IMR-90 (cell line): ENCODE measurements around the gene RHAG. TPM values are rescaled to one million over a fixed set of nuclear protein-coding genes. Genes with fewer than 3 reads are reported as not detected.

Experiments
- ATAC-seq: fragments of 200-7000 bp; cut with Tn5 transposase; 2 replicates; pipeline ENCODE4 v1.9.1; 2020; ENCODE audit warnings: low read depth, mild to moderate bottlenecking, moderate library complexity
- BruUV-seq: library from RNA; stranded (reverse); fragments of 400-500 nt; replicated peaks from 2 replicates; lab custom pipeline; 2021; lab: Mats Ljungman, UMichigan
- CTCF ChIA-PET: fragments of 300-600 bp; formaldehyde crosslinking; extraction: SDS; loops from one replicate; lab custom pipeline; 2021; ENCODE audit warnings: antibody characterized with exemption; lab: Yijun Ruan, JAX
- POLR2A ChIA-PET: fragments of 300-600 bp; sonication (Branson Sonifier 250); formaldehyde crosslinking; loops from one replicate; lab custom pipeline; 2022; ENCODE audit warnings: antibody characterized with exemption; ENCODE audit not compliant: unreplicated experiment; lab: Charles Lee
- DNase-seq: peaks from one replicate; pipeline ENCODE4 v3.0.0; 2013
- H2AFZ ChIP-seq: replicated peaks from 2 replicates; pipeline ENCODE3; 2013; ENCODE audit warnings: low read length, mild to moderate bottlenecking; ENCODE audit not compliant: poor library complexity
- H2AK5ac ChIP-seq: 2 replicates; pipeline ENCODE4 v1.6.1; 2013; ENCODE audit warnings: low read depth, low read length, inconsistent platforms
- H2AK9ac ChIP-seq: replicated peaks from 2 replicates; pipeline ENCODE3; 2013; ENCODE audit warnings: mild to moderate bottlenecking, low read depth, low read length, moderate library complexity; ENCODE audit not compliant: poor library complexity
- H2BK120ac ChIP-seq: 2 replicates; pipeline ENCODE4 v1.6.1; 2013; ENCODE audit warnings: low read depth, low read length, inconsistent platforms
- H2BK15ac ChIP-seq: 3 replicates; pipeline ENCODE4 v1.6.1; 2013; ENCODE audit warnings: low read depth, low read length, inconsistent platforms
- H2BK20ac ChIP-seq: 2 replicates; pipeline ENCODE4 v1.6.1; 2013; ENCODE audit warnings: low read depth, mild to moderate bottlenecking, inconsistent platforms, low read length, moderate library complexity
- H2BK5ac ChIP-seq: 2 replicates; pipeline ENCODE4 v1.6.1; 2013; ENCODE audit warnings: mild to moderate bottlenecking, low read depth, low read length, inconsistent platforms; ENCODE audit not compliant: poor library complexity, severe bottlenecking
- H3K14ac ChIP-seq: replicated peaks from 2 replicates; pipeline ENCODE4 v1.6.1; 2013; ENCODE audit warnings: low read depth, low read length, inconsistent platforms
- H3K18ac ChIP-seq: 2 replicates; pipeline ENCODE4 v1.6.1; 2013; ENCODE audit warnings: low read depth, low read length, control low read depth
- H3K23ac ChIP-seq: 2 replicates; pipeline ENCODE4 v1.6.1; 2013; ENCODE audit warnings: low read depth, low read length, inconsistent platforms
- H3K27ac ChIP-seq: 2 replicates; pipeline ENCODE4 v1.5.1; 2013; ENCODE audit warnings: mild to moderate bottlenecking, control low read depth, low read length; ENCODE audit not compliant: insufficient read depth
- H3K27me3 ChIP-seq: 2 replicates; pipeline ENCODE4 v1.6.1; 2013; ENCODE audit warnings: low read length; ENCODE audit not compliant: control insufficient read depth, insufficient read depth
- H3K36me3 ChIP-seq: 2 replicates; pipeline ENCODE4 v1.6.1; 2013; ENCODE audit warnings: low read length, mixed read lengths; ENCODE audit not compliant: control insufficient read depth, insufficient read depth
- H3K4ac ChIP-seq: 2 replicates; pipeline ENCODE4 v1.6.1; 2013; ENCODE audit warnings: low read depth, low read length, inconsistent platforms
- H3K4me1 ChIP-seq: 2 replicates; pipeline ENCODE4 v1.6.1; 2013; ENCODE audit warnings: low read length, mixed read lengths; ENCODE audit not compliant: control insufficient read depth, insufficient read depth
- H3K4me2 ChIP-seq: 2 replicates; pipeline ENCODE4 v1.6.1; 2013; ENCODE audit warnings: low read depth, mild to moderate bottlenecking, control low read depth, low read length, moderate library complexity
- H3K4me3 ChIP-seq: 2 replicates; pipeline ENCODE4 v1.5.1; 2013; ENCODE audit warnings: low read depth, mild to moderate bottlenecking, control low read depth, low read length, moderate library complexity; ENCODE audit not compliant: insufficient read depth
- H3K56ac ChIP-seq: 2 replicates; pipeline ENCODE4 v1.6.1; 2013; ENCODE audit warnings: low read length, inconsistent platforms; ENCODE audit not compliant: insufficient read depth; ENCODE audit errors: extremely low read depth
- H3K79me1 ChIP-seq, 2 experiments: 2 replicates each; pipeline ENCODE4 v1.6.1; 2013; ENCODE audit warnings: low read length in 2 of 2, inconsistent platforms in 1 of 2, low read depth in 1 of 2
- H3K9ac ChIP-seq: 2 replicates; pipeline ENCODE4 v1.6.1; 2013; ENCODE audit warnings: low read depth, low read length, control low read depth
- H3K9me1 ChIP-seq: 2 replicates; pipeline ENCODE4 v1.6.1; 2013; ENCODE audit warnings: low read length, inconsistent platforms; ENCODE audit not compliant: insufficient read depth
- H3K9me3 ChIP-seq: 2 replicates; pipeline ENCODE4 v1.6.1; 2013; ENCODE audit warnings: low read length; ENCODE audit not compliant: control insufficient read depth, insufficient read depth
- H4K20me1 ChIP-seq: 2 replicates; pipeline ENCODE4 v1.6.1; 2013; ENCODE audit warnings: low read length, inconsistent platforms; ENCODE audit not compliant: insufficient read depth
- H4K5ac ChIP-seq: 2 replicates; pipeline ENCODE4 v1.6.1; 2013; ENCODE audit warnings: mild to moderate bottlenecking, low read depth, low read length, control low read depth
- H4K8ac ChIP-seq, 2 experiments: 2 replicates each; pipeline ENCODE4 v1.6.1; 2013; ENCODE audit warnings: low read depth in 2 of 2, low read length in 2 of 2, control low read depth in 1 of 2, inconsistent platforms in 1 of 2
- H4K91ac ChIP-seq: 2 replicates; pipeline ENCODE4 v1.6.1; 2013; ENCODE audit warnings: low read depth, low read length, inconsistent platforms; ENCODE audit not compliant: insufficient read depth
- RCOR1 ChIP-seq: IDR thresholded peaks from 2 replicates; pipeline ENCODE4 v1.6.1; 2012; ENCODE audit warnings: mild to moderate bottlenecking, low read length, improper control_type of control experiment; ENCODE audit not compliant: insufficient replicate concordance
- WGBS, 2 experiments: methylation state at CpG; one replicate each; pipeline versions ENCODE4 v1.1.5 to v1.1.7; 2013; ENCODE audit warnings: missing lambda C conversion rate in 2 of 2; ENCODE audit not compliant: insufficient read length in 1 of 2; ENCODE audit errors: extremely low coverage in 2 of 2; 5-methylcytosine and 5-hydroxymethylcytosine counted together
- dilution Hi-C: fragments of 300-500 bp; cut with HindIII; formaldehyde crosslinking; loops from one replicate; pipeline ENCODE4 v1.14.3; 2018; ENCODE audit warnings: low sequenced_read_pairs; ENCODE audit not compliant: unreplicated experiment
- in situ Hi-C: fragments of 300-500 bp; cut with MboI; formaldehyde crosslinking; loops from 3 replicates; pipeline ENCODE4 v1.14.3; 2019; ENCODE audit warnings: low sequenced_read_pairs, inconsistent platforms, mixed read lengths
- intact Hi-C: fragments of 100-400 bp; cut with micrococcal nuclease; formaldehyde crosslinking; loops from 2 replicates; pipeline ENCODE4 v1.10.0; 2022
- polyA plus RNA-seq, 3 experiments: library from polyadenylated mRNA; depleted of rRNA; stranded (reverse); fragments of >200 nt; gene quantifications; 2 replicates each; pipeline ENCODE4 v1.2.3, GENCODE V29; 2012; ENCODE audit warnings: low replicate concordance in 1 of 3
- total RNA-seq: library from RNA; depleted of rRNA; stranded (reverse); fragments of >200 nt; gene quantifications from 2 replicates; pipeline ENCODE4 v1.2.3, GENCODE V29; 2012

Gene RHAG
- total and polyA plus RNA-seq, 2 of the 4 experiments (the other 2 are of a cell fraction) = not detected

DNA sequence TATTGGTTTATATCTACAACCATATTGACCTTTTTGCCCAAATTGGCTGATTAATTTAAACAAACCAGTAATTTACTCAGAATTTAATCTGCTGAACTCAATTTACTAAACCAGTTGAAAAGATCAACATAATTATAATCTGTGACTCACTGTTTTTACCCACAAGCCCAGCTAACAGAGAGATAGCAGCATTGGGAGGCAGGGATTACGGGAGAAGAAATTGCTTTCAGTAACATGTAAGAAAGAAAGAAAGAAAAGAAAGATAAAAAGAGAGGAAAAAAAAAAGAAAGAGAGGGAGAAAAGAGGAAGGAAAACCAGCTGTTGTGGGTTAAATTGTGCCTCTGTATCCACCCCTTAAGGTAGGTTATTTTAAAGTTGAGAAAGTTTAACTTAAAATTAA, 13.3 kb upstream of the RHAG start:
- H2BK15ac ChIP-seq = no peak overlapping the region
- H2AK5ac ChIP-seq = no peak overlapping the region
- ATAC-seq (no peak), DNase-seq (no peak)
- H4K91ac ChIP-seq = no peak overlapping the region
- no peaks in the 10 kb centered on the region for H3K9me3 ChIP-seq
- no peak overlapping the region for H3K4me3 ChIP-seq
- CTCF ChIA-PET = no interaction called here
- H3K9me1 ChIP-seq = no peaks in the 10 kb centered on the region
- intact Hi-C loops = no loop called here
- no peaks in the 10 kb centered on the region for H3K79me1 ChIP-seq
- no peak overlapping the region for H3K9ac ChIP-seq
- H4K5ac ChIP-seq = no peak overlapping the region
- no peak overlapping the region for H4K8ac ChIP-seq
- H2AFZ ChIP-seq = no peak overlapping the region
- H3K23ac ChIP-seq = no peak overlapping the region
- no CpG with 5 or more reads among the region's 1 CpG for WGBS, 2 experiments
- no peak overlapping the region for H3K14ac ChIP-seq
- H2BK20ac ChIP-seq = no peak overlapping the region
- H2BK120ac ChIP-seq = no peak overlapping the region
- POLR2A ChIA-PET = no interaction called here
- no peak overlapping the region for H2BK5ac ChIP-seq
- BruUV-seq = no TSS peak
- no peak for TF ChIP-seq RCOR1
- dilution Hi-C loops = no loop called here
- no peak overlapping the region for H3K4me2 ChIP-seq
- H3K4ac ChIP-seq = no peak overlapping the region
- no peak overlapping the region for H3K18ac ChIP-seq
- no peak overlapping the region for H2AK9ac ChIP-seq
- H3K27ac ChIP-seq = no peak overlapping the region
- in situ Hi-C loops = no loop called here
- H4K20me1 ChIP-seq = no peaks in the 10 kb centered on the region
- H3K27me3 ChIP-seq = no peaks in the 10 kb centered on the region
- no peak overlapping the region for H3K56ac ChIP-seq
- H3K4me1 ChIP-seq = no peaks in the 10 kb centered on the region
- no peaks in the 10 kb centered on the region for H3K36me3 ChIP-seq
